Measurements from ENCODE around the gene C17orf113.

The C17orf113 gene

GRCh38 chr17:42050393-42051012, at the start of gene C17orf113:
Gene C17orf113, minus strand, starts transcription at chr17:42050601. Its CDS starts 7,225 bp downstream, at chr17:42043376.
- no peaks in the 10 kb centered on the region for H3K9me3 Mint-ChIP-seq
- H3K27ac Mint-ChIP-seq: peak within 1 kb of the TSS; percentile 60
- peaks cover 42 to 62% of the 10 kb centered on the region in 2 donors for H3K27me3 Mint-ChIP-seq
- ATAC-seq (replicated peaks) (peak; percentile 82 to 85), DNase-seq (peak; percentile 40)
- peak within 1 kb of the TSS; percentile 76 to 85 for H3K4me3 Mint-ChIP-seq
- peaks cover 0 to 4% of the 10 kb centered on the region in 2 donors for H3K36me3 Mint-ChIP-seq
- H3K4me1 Mint-ChIP-seq: peaks cover 7% of the 10 kb centered on the region in 2 donors

- DNase-seq (no peak), ATAC-seq (replicated peaks) (peak in 1 of 2 donors; percentile 27)
- H3K36me3 Mint-ChIP-seq: peaks cover 7 to 16% of the 10 kb centered on the region in 2 donors
- H3K4me1 Mint-ChIP-seq: peaks cover 17 to 18% of the 10 kb centered on the region in 2 donors
- H3K27ac Mint-ChIP-seq: no peak overlapping the region
- H3K27me3 Mint-ChIP-seq: peaks cover 23 to 30% of the 10 kb centered on the region in 2 donors
- H3K9me3 Mint-ChIP-seq: no peaks in the 10 kb centered on the region
- H3K4me3 Mint-ChIP-seq: no peak overlapping the region
Observed at GRCh38 chr17:42098730-42099399, 48.5 kb upstream of the C17orf113 start.

DNA sequence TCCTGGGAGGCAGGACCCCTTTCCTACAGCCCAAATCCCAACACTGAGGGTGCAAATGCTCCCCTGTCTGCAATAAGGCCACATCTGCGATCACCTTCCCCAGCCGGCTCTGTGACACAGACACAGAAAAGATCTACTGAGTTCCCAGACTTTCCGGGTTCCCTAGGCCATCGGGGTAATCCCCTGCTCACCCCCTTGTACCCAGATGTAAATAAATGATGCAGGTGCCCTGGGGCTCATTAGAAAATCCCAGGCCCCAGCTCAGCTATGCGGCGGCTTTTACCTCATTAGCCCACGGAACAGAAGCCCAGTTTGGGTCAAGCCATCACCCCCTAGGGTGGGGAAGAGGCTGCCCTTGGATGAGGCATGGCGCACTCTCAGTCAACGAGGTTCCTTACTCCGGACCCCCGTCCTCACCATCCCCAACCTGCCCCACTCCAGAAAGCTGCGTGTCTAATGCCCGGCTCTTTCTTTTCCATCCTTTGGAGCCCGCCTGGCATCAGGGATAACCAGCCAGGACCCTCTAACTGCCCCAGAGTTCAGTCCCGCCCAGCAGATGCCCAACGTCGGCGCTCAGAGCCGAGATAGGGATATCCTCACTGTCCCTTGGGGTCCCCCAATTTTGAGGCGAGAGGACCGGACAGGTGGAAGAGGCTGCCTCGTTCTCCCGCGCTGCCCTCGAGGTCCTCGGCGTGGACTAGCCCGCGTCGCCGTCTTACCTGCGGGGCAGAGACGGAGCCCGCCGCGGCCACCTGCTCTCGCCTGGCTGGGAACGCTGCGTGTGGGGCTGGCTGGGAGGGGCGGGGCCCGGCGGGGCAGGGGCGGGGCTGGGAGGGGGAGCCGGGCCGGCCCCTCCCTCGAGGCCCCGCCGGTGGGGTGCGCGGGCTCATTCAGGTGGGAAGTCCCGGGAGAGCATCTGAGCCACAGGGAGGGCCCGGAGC, 47.6 kb upstream of the C17orf113 start, which contains the start of gene ZNF385C:
TSS of gene ZNF385C (minus strand) at position 783 of the 941 bp plus-strand sequence. CDS start 35,417 bp downstream, outside the sequence.
- Mint-ChIP-seq H3K4me3 (peak within 1 kb of the TSS; percentile 67 to 76), H3K9me3 (no peaks in the 10 kb centered on the region), H3K27ac (peak within 1 kb of the TSS; percentile 62), H3K27me3 (peaks cover 23 to 34% of the 10 kb centered on the region in 2 donors), H3K4me1 (peaks cover 17 to 18% of the 10 kb centered on the region in 2 donors), H3K36me3 (peaks cover 4 to 12% of the 10 kb centered on the region in 2 donors)
- peak; percentile 56 to 60 for ATAC-seq (replicated peaks)
- DNase-seq: no peak

DNA sequence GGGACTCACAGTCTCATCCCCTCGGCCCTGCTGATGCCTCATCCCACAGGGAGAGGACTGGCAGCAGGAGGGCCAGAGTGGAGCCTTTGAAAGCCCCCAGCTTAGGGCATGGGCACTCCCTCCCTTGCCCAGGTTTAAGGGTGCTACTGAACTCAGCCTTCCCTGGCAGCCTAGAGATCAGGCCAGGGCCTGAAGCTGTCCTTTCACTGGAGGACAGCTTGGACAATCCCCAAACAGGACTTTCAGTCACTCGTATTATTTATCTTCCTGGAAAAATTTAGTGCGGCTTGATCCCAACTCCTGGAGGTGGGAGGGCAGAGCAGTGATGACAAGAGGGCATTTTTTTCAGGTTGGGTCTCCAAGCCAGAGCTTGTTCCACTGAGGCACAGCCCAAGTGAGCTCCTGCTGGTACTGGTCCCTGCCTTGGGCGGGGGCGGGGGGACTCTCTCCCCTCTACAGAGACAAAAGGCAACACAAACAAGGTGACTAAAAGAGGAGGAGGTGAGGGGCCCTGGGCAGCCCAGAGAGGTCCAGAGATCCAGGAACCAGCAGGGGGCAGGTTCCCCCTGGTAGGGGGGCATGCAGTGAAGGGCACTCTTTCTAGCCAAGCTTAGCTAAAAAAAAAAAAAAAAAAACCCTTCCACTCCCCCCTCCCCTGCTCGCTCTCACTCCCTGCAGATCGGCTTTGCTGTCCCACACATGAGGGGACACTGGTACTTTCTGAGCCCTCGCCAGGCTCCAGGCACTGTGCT, 46.1 kb upstream of the C17orf113 start:
- H3K4me3 Mint-ChIP-seq: no peak overlapping the region
- DNase-seq (no peak), ATAC-seq (replicated peaks) (no peak)
- peaks cover 2% of the 10 kb centered on the region in 2 donors for H3K36me3 Mint-ChIP-seq
- peaks cover 12 to 15% of the 10 kb centered on the region in 2 donors for H3K4me1 Mint-ChIP-seq
- H3K9me3 Mint-ChIP-seq: no peaks in the 10 kb centered on the region
- H3K27me3 Mint-ChIP-seq: peaks cover 23 to 34% of the 10 kb centered on the region in 2 donors
- H3K27ac Mint-ChIP-seq: no peak overlapping the region

DNA sequence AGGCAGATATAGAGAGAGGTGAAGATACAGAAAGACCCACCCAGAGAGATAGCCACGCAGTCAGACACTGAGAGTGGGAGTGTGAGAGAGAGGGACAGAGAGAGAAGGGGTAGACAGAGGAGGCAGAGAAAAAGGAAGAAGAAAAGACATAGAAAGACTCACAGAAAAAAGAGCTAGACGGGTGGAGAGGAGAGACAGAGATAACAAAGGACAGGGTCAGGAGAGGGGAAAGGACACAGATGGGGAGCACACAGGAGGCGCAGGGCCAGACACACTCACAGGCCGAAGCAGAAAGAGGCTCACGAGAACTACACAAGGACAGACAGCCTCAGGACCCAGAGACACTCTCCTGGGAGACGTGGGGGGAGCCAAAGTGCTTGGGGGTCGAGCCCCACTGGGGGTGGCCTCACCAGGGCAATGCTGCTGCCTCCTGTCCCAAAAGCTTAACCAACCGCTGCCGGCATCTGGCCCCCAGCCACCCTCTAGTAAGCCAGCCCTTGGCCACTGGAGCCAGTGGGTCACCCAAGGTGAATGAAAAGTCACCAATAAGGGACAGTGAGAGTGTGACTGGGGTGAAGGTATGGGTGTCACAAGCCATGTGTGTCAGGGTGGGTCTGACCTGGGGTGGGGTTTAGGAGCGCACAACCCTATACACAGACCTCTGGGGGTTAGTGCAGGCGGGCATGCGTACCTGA, 44.1 kb upstream of the C17orf113 start:
- Mint-ChIP-seq H3K9me3 (no peaks in the 10 kb centered on the region), H3K4me3 (no peak overlapping the region), H3K36me3 (no peaks in the 10 kb centered on the region), H3K27me3 (peaks cover 23 to 46% of the 10 kb centered on the region in 2 donors), H3K27ac (no peak overlapping the region), H3K4me1 (peaks cover 10 to 12% of the 10 kb centered on the region in 2 donors)
- DNase-seq (no peak), ATAC-seq (replicated peaks) (no peak)

- Mint-ChIP-seq H3K27me3 (peaks cover 24 to 51% of the 10 kb centered on the region in 2 donors), H3K9me3 (no peaks in the 10 kb centered on the region), H3K4me1 (peaks cover 8% of the 10 kb centered on the region in 2 donors), H3K4me3 (no peak overlapping the region), H3K27ac (no peak overlapping the region), H3K36me3 (no peaks in the 10 kb centered on the region)
- DNase-seq: no peak
- ATAC-seq (replicated peaks): no peak
Observed at GRCh38 chr17:42092939-42093338, 42.5 kb upstream of the C17orf113 start.

DNA sequence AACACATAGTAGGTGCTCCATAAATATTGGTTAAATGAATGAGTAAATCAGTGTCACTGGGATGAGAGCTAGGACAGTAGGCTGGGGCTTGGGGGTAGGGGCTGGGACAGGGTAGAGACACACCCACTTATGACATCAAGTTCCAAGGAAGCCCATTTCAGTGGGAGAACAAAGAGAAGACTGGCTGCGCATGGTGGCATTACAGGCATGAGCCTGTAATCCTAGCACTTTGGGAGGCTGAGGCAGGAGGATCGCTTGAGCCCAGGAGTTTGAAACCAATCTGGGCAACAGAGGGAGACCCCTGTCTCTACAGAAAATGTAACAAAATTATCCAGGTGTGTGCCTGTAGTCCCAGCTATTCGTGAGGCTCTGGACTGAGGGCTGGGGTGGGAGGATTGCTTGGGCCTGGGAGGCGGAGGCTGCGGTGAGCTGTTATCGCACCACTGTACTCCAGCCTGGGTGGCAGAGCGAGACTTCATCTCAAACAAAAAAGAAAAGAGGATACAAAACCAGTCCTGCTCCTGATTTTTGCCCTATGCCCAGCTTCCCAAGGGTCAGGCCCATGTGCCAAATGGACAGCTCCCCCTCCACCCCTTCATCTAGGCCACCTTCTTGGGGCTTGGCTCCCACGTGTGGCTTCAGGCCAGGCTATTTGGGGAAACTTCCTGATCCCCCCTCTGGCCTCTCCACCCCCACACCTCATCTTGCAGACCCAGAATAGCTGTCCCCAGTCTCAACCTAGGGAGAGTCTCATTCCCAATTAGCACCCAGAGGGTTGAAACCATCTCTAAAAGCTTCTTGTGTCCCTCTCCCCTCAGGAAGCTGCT, 40.8 kb upstream of the C17orf113 start:
- no peaks in the 10 kb centered on the region for H3K4me1 Mint-ChIP-seq
- ATAC-seq (replicated peaks) (no peak), DNase-seq (no peak)
- no peak overlapping the region for H3K27ac Mint-ChIP-seq
- H3K36me3 Mint-ChIP-seq: no peaks in the 10 kb centered on the region
- peaks cover 9 to 34% of the 10 kb centered on the region in 2 donors for H3K27me3 Mint-ChIP-seq
- H3K4me3 Mint-ChIP-seq: no peak overlapping the region
- H3K9me3 Mint-ChIP-seq: no peaks in the 10 kb centered on the region

DNA sequence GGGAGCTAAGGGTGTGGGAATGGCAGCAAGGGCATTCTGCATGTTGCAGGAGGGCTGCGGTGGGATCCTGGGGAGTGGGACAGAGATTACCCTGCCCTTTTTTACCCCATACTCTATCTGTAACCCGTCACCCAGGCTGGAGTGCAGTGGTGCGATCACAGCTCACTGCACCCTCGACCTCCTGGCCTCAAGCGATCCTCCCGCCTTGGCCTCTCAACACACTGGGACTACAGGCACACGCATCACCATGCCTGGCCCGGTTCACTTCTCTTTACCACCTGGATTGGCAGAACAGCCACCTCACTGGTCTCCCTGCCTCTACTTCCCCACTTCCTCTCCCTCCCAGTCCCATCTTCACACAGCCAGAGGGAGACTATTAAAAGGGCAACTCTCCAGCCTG, 38.3 kb upstream of the C17orf113 start:
- DNase-seq (no peak), ATAC-seq (replicated peaks) (no peak)
- H3K4me1 Mint-ChIP-seq: no peaks in the 10 kb centered on the region
- H3K9me3 Mint-ChIP-seq: no peaks in the 10 kb centered on the region
- peaks cover 4 to 25% of the 10 kb centered on the region in 2 donors for H3K27me3 Mint-ChIP-seq
- no peak overlapping the region for H3K27ac Mint-ChIP-seq
- no peaks in the 10 kb centered on the region for H3K36me3 Mint-ChIP-seq
- no peak overlapping the region for H3K4me3 Mint-ChIP-seq

- no peak for DNase-seq
- ATAC-seq (replicated peaks): no peak
- Mint-ChIP-seq H3K4me3 (no peak overlapping the region), H3K36me3 (no peaks in the 10 kb centered on the region), H3K4me1 (no peaks in the 10 kb centered on the region), H3K9me3 (no peaks in the 10 kb centered on the region), H3K27me3 (peaks cover 4 to 21% of the 10 kb centered on the region in 2 donors), H3K27ac (no peak overlapping the region)
Observed at GRCh38 chr17:42087736-42088705, 37.6 kb upstream of the C17orf113 start.

DNA sequence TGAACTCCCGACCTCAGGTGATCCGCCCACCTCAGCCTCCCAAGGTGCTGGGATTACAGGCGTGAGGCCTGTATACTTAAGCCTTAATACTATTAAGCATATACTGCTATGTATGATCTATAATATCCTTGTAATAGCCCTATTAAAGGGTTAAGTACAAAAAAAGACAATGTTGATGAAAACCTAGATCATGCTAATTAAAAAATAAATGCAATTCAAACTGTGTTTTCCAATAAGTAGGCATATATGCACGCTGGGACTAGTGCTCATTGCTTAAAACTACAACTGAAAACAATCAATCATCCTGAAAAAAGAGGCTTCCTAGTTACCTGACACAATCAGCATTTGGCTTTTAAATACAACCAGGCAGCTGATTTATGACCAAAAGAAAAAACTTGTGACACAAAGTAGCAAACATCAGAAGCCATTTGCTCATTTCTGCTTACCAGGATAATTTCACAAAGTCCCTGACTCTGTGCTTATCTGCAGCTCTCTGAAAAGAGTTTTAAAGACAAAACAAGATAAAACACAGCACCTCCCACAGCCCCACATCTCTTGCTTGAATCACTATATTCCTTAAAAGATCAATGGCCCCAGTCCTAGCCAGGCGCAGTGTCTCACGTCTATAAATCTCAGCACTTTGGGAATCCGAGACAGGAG, 36.8 kb upstream of the C17orf113 start:
- peak overlapping the region; percentile 20 for H3K27ac Mint-ChIP-seq
- H3K36me3 Mint-ChIP-seq: no peaks in the 10 kb centered on the region
- H3K4me1 Mint-ChIP-seq: no peaks in the 10 kb centered on the region
- ATAC-seq (replicated peaks) (no peak), DNase-seq (no peak)
- peaks cover 7 to 21% of the 10 kb centered on the region in 2 donors for H3K27me3 Mint-ChIP-seq
- H3K4me3 Mint-ChIP-seq: no peak overlapping the region
- no peaks in the 10 kb centered on the region for H3K9me3 Mint-ChIP-seq

- H3K9me3 Mint-ChIP-seq: no peaks in the 10 kb centered on the region
- DNase-seq (no peak), ATAC-seq (replicated peaks) (no peak)
- H3K4me1 Mint-ChIP-seq: no peaks in the 10 kb centered on the region
- no peak overlapping the region for H3K27ac Mint-ChIP-seq
- H3K27me3 Mint-ChIP-seq: peaks cover 0 to 4% of the 10 kb centered on the region in 2 donors
- H3K4me3 Mint-ChIP-seq: no peak overlapping the region
- no peaks in the 10 kb centered on the region for H3K36me3 Mint-ChIP-seq
Observed at GRCh38 chr17:42081516-42082129, 31.2 kb upstream of the C17orf113 start.
